ENCODE results near the gene KRT80. TPM values are rescaled to one million over a fixed set of nuclear protein-coding genes. Genes with fewer than 3 reads are reported as not detected.
A peak's percentile ranks its signal among the peaks of the same experiment; 100 is the strongest.

KRT80 gene
- total RNA-seq, 1 experiment from 2014 or later: 51.5 TPM

DNA sequence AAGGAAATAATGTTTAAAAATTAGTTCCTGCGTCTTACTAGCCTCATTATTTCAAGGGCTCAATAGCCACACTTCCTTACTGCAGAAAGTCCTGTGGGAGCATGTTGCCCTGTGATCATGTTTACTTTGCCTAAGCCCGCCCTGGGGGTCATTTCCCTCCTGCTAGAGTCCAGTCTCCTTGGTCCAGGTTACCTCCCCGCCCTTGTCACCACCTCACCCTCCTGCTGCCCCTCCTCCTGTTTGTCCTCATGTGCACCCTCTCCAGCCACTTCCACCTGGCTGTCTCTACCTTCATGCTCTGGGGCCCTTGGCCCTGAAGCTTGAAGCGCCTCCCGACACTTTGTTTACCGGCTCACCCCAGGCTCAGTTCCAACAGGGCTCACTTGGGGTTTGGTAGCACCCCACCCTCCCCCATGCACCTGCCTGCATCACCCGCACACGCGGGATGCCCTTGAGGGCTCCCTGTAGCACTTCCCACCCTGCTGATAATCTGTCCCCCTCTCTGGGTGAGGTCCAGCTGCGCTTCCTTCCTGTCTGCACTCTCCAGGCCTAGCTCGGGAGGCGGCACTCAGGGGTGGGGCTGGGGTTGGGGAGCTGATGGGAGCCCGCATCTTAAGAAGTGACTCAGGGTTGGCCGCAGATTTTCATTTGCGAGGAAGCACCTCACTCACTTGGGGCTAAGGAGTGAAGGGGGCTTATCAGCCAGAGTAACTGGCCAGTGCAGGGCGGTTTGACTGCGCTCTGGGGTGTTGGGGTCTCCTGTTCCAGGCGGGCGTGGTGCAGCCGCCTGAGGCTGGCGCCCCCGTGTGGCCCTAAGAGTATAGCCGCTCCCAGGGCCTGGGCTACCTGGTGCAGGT is 72.2 kb downstream of the KRT80 start:
- POLR2A ChIA-PET: interaction anchor here (0.6 kb wide), 1 partner anchor 68 kb away, joined by 9 read pairs; the partner anchor contains the start of gene NR4A1
- no peak for TF ChIP-seq POLR2AphosphoS5 (IDR thresholded peaks at IDR 0.05; ENCODE audit: low read depth, low read length)
- TF ChIP-seq, protein P1, sequence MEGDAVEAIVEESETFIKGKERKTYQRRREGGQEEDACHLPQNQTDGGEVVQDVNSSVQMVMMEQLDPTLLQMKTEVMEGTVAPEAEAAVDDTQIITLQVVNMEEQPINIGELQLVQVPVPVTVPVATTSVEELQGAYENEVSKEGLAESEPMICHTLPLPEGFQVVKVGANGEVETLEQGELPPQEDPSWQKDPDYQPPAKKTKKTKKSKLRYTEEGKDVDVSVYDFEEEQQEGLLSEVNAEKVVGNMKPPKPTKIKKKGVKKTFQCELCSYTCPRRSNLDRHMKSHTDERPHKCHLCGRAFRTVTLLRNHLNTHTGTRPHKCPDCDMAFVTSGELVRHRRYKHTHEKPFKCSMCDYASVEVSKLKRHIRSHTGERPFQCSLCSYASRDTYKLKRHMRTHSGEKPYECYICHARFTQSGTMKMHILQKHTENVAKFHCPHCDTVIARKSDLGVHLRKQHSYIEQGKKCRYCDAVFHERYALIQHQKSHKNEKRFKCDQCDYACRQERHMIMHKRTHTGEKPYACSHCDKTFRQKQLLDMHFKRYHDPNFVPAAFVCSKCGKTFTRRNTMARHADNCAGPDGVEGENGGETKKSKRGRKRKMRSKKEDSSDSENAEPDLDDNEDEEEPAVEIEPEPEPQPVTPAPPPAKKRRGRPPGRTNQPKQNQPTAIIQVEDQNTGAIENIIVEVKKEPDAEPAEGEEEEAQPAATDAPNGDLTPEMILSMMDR (IDR thresholded peaks at IDR 0.05): peak; percentile 82
- DNase-seq (ENCODE audit: low read depth, low spot score) (no peak), ATAC-seq (peak; percentile 70)
- no peaks in the 10 kb centered on the region for H3K4me1 ChIP-seq (ENCODE audit: control insufficient read depth, insufficient read depth, low read length)
- BruUV-seq (replicated peaks): no TSS peak
- H3K27ac ChIP-seq (ENCODE audit: low read length): no peak overlapping the region
- no peaks in the 10 kb centered on the region; the same call in 1 of the 2 replicates for H3K27me3 ChIP-seq (ENCODE audit: control insufficient read depth, insufficient read depth, low read length)
- CTCF ChIA-PET: interaction anchor here (0.6 to 1.6 kb wide), 5 partner anchors 31 to 132 kb away, joined by 3 to 11 read pairs (median 6); no protein-coding TSS in a partner anchor
- H3K9me3 ChIP-seq (ENCODE audit: control insufficient read depth, insufficient read depth, low read depth, low read length): no peaks in the 10 kb centered on the region
- H3K36me3 ChIP-seq (ENCODE audit: control insufficient read depth, insufficient read depth, low read length): no peaks in the 10 kb centered on the region
- intact Hi-C loops (cut with micrococcal nuclease; ENCODE audit: unreplicated experiment) (loop anchor here (5.0 kb wide), 1 partner anchor 92 kb away; no protein-coding TSS in a partner anchor), in situ Hi-C loops (cut with HindIII; ENCODE audit: low pct_unique_long_range_greater_than_20kb, low sequenced_read_pairs) (no loop called here)
- H3K4me3 ChIP-seq (ENCODE audit: low read depth in 2 of 2, low read length in 2 of 2): no peak overlapping the region

Other genes with a start within 250 kb of the KRT80 start
- gene ACVR1B, start 240.3 kb downstream of the KRT80 start, total RNA-seq (2021; ENCODE audit: unreplicated experiment): 23.0 TPM
- 0.82 TPM for gene TAMALIN, start 185.1 kb downstream of the KRT80 start, total RNA-seq (2021; ENCODE audit: unreplicated experiment)
- gene NR4A1, start 140.6 kb downstream of the KRT80 start, total RNA-seq (2021; ENCODE audit: unreplicated experiment): 2.0 TPM
- gene ATG101, start 122.0 kb downstream of the KRT80 start, total RNA-seq (2021; ENCODE audit: unreplicated experiment): 64.9 TPM
- not detected for gene SMIM41, start 112.3 kb downstream of the KRT80 start, total RNA-seq (2021; ENCODE audit: unreplicated experiment)
- gene KRT7, start 41.2 kb upstream of the KRT80 start, total RNA-seq (2021; ENCODE audit: unreplicated experiment): 16.8 TPM
- 1.1 TPM for gene KRT86, start 82.6 kb upstream of the KRT80 start, total RNA-seq (2021; ENCODE audit: unreplicated experiment)
- gene KRT81, start 99.5 kb upstream of the KRT80 start, total RNA-seq (2021; ENCODE audit: unreplicated experiment): 0.90 TPM
- 0.28 TPM for gene KRT83, start 129.4 kb upstream of the KRT80 start, total RNA-seq (2021; ENCODE audit: unreplicated experiment)
- not detected for gene KRT85, start 175.5 kb upstream of the KRT80 start, total RNA-seq (2021; ENCODE audit: unreplicated experiment)
- gene KRT84, start 193.6 kb upstream of the KRT80 start, total RNA-seq (2021; ENCODE audit: unreplicated experiment): not detected
- not detected for gene KRT82, start 214.3 kb upstream of the KRT80 start, total RNA-seq (2021; ENCODE audit: unreplicated experiment)
- 0.15 TPM for gene KRT75, start 242.4 kb upstream of the KRT80 start, total RNA-seq (2021; ENCODE audit: unreplicated experiment)

All from Panc1 (cell line).